ENCODE measurements around the gene SPAG4.

DNA sequence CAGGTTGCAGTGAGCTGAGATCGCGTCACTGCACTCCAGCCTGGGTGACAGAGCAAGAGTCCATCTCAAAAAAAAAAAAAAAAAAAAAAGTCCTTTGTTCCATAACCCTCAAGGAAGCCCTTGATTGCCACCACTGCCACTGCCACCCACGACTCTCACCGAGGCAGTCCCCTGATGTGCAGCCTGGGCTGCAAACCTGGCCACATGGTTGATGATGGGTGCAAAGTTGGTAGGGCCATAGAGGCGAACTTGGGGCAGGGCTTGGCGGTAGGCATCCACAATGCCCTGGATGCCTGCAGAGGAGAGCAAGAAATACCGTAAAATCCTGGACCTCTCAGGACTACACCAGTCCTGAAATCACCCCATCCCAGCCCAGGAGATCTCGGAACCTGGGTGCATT is 11.5 kb downstream of the SPAG4 start:
- no peak for TF ChIP-seq FOXM1 (IDR thresholded peaks at IDR 0.05; ENCODE audit: borderline replicate concordance)
- TF ChIP-seq HDGF (IDR thresholded peaks at IDR 0.05; ENCODE audit: borderline replicate concordance), result no peak
- TF ChIP-seq, protein P1, sequence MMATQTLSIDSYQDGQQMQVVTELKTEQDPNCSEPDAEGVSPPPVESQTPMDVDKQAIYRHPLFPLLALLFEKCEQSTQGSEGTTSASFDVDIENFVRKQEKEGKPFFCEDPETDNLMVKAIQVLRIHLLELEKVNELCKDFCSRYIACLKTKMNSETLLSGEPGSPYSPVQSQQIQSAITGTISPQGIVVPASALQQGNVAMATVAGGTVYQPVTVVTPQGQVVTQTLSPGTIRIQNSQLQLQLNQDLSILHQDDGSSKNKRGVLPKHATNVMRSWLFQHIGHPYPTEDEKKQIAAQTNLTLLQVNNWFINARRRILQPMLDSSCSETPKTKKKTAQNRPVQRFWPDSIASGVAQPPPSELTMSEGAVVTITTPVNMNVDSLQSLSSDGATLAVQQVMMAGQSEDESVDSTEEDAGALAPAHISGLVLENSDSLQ (IDR thresholded peaks at IDR 0.05), result no peak
- no peak for TF ChIP-seq SP1 (IDR thresholded peaks at IDR 0.05)
- TF ChIP-seq FOXA1 (IDR thresholded peaks at IDR 0.05), result no peak
- no peak for TF ChIP-seq ARNT (IDR thresholded peaks at IDR 0.05)
